Upper lobe of left lung (tissue), 6 donors: ENCODE results near the gene RRN3. TPM values are rescaled to one million over a fixed set of nuclear protein-coding genes. Genes with fewer than 3 reads are reported as not detected.
"Not testable (repeated sequence)": the region's sequence is repeated elsewhere in the genome, so short reads cannot be mapped to it uniquely, and the experiment has no call there.

ENCODE experiments used
- ATAC-seq, 2 donors: fragments of 200-7000 bp; cut with Tn5 transposase; one replicate each; pipeline ENCODE4 v1.9.1; 2022; ENCODE audit warnings: mild to moderate bottlenecking in 2 of 2, moderate library complexity in 2 of 2; ENCODE audit not compliant: low FRiP score in 2 of 2
- DNase-seq, 2 donors: peaks; one replicate each; pipeline ENCODE4 v3.0.0-alpha.2; 2019 to 2020
- H3K27ac ChIP-seq, 4 donors: fragments of 200-600 bp; sonication (generic); one replicate each; pipeline ENCODE4 v1.5.1; 2016 to 2019
- H3K27me3 ChIP-seq, 4 donors: fragments of 200-600 bp; sonication (generic); one replicate each; pipeline ENCODE4 v1.5.1; 2017 to 2019
- H3K36me3 ChIP-seq, 4 donors: fragments of 200-600 bp; sonication (generic); one replicate each; pipeline ENCODE4 v1.5.1; 2016 to 2019
- H3K4me1 ChIP-seq, 4 donors: fragments of 200-600 bp; sonication (generic); one replicate each; pipeline ENCODE4 v1.5.1; 2018 to 2019
- H3K4me3 ChIP-seq, 4 donors: fragments of 200-600 bp; sonication (generic); one replicate each; pipeline ENCODE4 v1.5.1; 2017 to 2019; ENCODE audit warnings: mild to moderate bottlenecking in 2 of 4, moderate library complexity in 1 of 4
- H3K9me3 ChIP-seq, 4 donors: fragments of 200-600 bp; sonication (generic); one replicate each; pipeline ENCODE4 v1.5.1; 2018 to 2019
- EP300 ChIP-seq, 4 donors: sonication (generic); formaldehyde crosslinking; IDR thresholded peaks; one replicate each; pipeline ENCODE4 v1.5.1; 2017; ENCODE audit warnings: antibody characterized with exemption in 4 of 4, control low read depth in 2 of 4
- POLR2A ChIP-seq, 4 donors: fragments of 450-650 bp; IDR thresholded peaks; one replicate each; pipeline ENCODE4 v1.5.1; 2016 to 2017; ENCODE audit warnings: antibody characterized with exemption in 4 of 4, mild to moderate bottlenecking in 2 of 4
- POLR2AphosphoS5 ChIP-seq, 2 donors: sonication (generic); formaldehyde crosslinking; IDR thresholded peaks; one replicate each; pipeline ENCODE4 v1.5.1; 2017; ENCODE audit warnings: antibody characterized with exemption in 2 of 2
- WGBS, 2 donors: methylation state at CpG; one replicate each; pipeline ENCODE4 v1.1.5; 2017 to 2018; 5-methylcytosine and 5-hydroxymethylcytosine counted together
- total RNA-seq, 6 donors: library from RNA; depleted of rRNA in 4 of 6; stranded (reverse); fragments of >200 nt in 4 of 6; gene quantifications; one replicate each; pipeline versions ENCODE4 v1.1.0 to v1.2.1, GENCODE V29; 2016 to 2021
- TF ChIP-seq, protein P1 (sequence below), 6 experiments: fragments of 450-650 bp in 4 of 6; fragments of 200-600 bp in 2 of 6; sonication (generic) in 2 of 6; IDR thresholded peaks; one replicate each; pipeline ENCODE4 v1.5.1; 2016 to 2019; ENCODE audit warnings: antibody characterized with exemption in 6 of 6
- donor health status: DM: no; HTN: no; CAD: no; lungs with moderate emphysema.
- donor health status: DM: no; HTN: yes; CAD: no; lungs with severe emphysema.

The RRN3 gene, protein sequence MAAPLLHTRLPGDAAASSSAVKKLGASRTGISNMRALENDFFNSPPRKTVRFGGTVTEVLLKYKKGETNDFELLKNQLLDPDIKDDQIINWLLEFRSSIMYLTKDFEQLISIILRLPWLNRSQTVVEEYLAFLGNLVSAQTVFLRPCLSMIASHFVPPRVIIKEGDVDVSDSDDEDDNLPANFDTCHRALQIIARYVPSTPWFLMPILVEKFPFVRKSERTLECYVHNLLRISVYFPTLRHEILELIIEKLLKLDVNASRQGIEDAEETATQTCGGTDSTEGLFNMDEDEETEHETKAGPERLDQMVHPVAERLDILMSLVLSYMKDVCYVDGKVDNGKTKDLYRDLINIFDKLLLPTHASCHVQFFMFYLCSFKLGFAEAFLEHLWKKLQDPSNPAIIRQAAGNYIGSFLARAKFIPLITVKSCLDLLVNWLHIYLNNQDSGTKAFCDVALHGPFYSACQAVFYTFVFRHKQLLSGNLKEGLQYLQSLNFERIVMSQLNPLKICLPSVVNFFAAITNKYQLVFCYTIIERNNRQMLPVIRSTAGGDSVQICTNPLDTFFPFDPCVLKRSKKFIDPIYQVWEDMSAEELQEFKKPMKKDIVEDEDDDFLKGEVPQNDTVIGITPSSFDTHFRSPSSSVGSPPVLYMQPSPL
- 10 to 100 TPM; 13.7 to 23.6 (median 22.3) TPM for total RNA-seq

DNA sequence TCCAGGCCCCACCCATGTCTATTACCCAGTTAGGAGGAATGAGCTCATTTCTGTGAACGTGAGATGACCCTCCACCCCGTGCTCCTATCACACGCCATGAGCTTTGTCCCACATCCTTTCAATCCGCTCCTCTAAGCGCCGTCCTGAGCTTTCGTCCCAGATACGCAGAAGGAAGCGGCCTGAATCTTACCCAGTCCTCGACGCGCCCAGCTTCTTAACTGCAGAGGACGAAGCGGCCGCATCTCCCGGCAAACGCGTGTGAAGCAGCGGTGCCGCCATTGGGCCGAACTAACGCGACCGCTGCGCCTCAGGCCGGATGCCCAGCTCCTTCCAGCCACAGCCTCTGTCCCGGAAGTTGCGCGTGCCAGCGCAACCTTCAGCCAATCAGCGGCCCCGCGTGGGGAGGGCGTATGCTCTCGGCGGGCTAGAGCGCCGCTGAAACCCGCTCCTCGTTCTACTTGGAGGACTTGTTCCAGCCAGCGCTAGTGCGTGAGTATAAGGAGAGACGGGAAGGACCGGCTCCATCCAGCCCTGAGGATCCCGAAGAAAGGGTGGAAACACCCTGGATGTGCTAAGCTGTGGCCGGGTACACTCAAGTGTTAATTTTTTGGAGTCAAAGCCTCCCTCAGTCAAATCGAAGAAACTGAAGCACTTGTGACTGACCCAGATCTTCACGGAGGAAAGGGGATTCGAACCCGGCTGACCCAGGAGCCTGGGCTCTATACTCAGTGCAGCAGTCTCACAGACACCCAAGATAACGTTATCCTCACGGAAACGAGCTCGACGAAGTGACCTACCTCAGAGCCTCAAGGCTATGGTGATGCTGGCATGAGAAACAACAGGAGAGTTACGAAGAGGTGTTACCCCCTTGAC is at the start of gene RRN3:
Gene RRN3 (minus strand): TSS at position 318 of the 873 bp plus-strand sequence. CDS start 39 bp downstream, at position 279.
- not testable (repeated sequence) for H3K9me3 ChIP-seq, H3K27me3 ChIP-seq
- Histone ChIP-seq H3K27ac (peak within 1 kb of the TSS; percentile 81 to 88 (median 88)), H3K4me3 (peak within 1 kb of the TSS; percentile 60 to 74 (median 66)), H3K4me1 (peaks cover 12 to 19% (median 13%) of the 10 kb centered on the region in 4 donors), H3K36me3 (peaks cover 0 to 24% (median 8%) of the 10 kb centered on the region in 4 donors)
- WGBS, 2 donors: 4 to 8% methylated on average over 20 to 56 of the region's 56 CpGs
- TF ChIP-seq POLR2A (IDR thresholded peaks at IDR 0.05) (peak in 3 of 4 donors; percentile 70 to 90 (median 87)), EP300 (IDR thresholded peaks at IDR 0.05) (peak in 1 of 4 donors; percentile 44), POLR2AphosphoS5 (IDR thresholded peaks at IDR 0.05) (peak; percentile 89 to 91)
- TF ChIP-seq, protein P1, sequence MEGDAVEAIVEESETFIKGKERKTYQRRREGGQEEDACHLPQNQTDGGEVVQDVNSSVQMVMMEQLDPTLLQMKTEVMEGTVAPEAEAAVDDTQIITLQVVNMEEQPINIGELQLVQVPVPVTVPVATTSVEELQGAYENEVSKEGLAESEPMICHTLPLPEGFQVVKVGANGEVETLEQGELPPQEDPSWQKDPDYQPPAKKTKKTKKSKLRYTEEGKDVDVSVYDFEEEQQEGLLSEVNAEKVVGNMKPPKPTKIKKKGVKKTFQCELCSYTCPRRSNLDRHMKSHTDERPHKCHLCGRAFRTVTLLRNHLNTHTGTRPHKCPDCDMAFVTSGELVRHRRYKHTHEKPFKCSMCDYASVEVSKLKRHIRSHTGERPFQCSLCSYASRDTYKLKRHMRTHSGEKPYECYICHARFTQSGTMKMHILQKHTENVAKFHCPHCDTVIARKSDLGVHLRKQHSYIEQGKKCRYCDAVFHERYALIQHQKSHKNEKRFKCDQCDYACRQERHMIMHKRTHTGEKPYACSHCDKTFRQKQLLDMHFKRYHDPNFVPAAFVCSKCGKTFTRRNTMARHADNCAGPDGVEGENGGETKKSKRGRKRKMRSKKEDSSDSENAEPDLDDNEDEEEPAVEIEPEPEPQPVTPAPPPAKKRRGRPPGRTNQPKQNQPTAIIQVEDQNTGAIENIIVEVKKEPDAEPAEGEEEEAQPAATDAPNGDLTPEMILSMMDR (IDR thresholded peaks at IDR 0.05): peak in 1 of 6 experiments; percentile 10
- ATAC-seq (peak; percentile 99 to 100), DNase-seq (peak; percentile 94 to 98)

DNA sequence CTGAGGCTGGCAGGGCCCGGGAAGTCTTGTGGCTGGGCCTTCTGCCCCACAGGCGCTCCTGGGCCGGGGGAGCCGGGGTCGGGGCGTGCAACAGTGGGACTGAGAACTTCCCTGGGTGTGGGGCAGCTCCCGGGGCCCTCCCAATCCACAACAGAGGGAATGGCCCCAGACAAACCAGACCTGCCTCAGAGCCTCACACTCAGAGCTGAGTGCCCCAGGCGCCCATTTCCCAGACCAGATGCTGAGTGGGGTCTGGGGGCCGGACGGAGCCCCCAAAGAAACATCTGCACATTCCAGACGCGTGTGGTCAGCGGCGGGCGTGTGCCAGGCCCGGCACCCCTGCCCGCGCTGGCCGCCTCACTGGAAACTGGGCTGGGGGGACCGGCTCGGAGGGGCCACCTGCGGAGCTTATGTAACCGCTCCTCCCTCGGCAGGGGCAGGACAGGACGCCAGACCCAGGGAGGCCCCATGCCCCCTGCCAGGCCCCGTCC is 49.6 kb upstream of the RRN3 start:
- 15% methylated on average over 15 of the region's 26 CpGs; no CpG with 5 or more reads in 1 of the 2 donors for WGBS, 2 donors
- H3K4me1 ChIP-seq: peaks cover 33 to 68% (median 42%) of the 10 kb centered on the region in 4 donors
- H3K36me3 ChIP-seq, H3K9me3 ChIP-seq, ATAC-seq, H3K27me3 ChIP-seq: not testable (repeated sequence)
- H3K4me3 ChIP-seq: peak overlapping the region in 3 of 4 donors; percentile 10 to 29 (median 28)
- H3K27ac ChIP-seq: peak overlapping the region; percentile 74 to 88 (median 82)
- peak in 1 of 2 donors; percentile 79 for DNase-seq

DNA sequence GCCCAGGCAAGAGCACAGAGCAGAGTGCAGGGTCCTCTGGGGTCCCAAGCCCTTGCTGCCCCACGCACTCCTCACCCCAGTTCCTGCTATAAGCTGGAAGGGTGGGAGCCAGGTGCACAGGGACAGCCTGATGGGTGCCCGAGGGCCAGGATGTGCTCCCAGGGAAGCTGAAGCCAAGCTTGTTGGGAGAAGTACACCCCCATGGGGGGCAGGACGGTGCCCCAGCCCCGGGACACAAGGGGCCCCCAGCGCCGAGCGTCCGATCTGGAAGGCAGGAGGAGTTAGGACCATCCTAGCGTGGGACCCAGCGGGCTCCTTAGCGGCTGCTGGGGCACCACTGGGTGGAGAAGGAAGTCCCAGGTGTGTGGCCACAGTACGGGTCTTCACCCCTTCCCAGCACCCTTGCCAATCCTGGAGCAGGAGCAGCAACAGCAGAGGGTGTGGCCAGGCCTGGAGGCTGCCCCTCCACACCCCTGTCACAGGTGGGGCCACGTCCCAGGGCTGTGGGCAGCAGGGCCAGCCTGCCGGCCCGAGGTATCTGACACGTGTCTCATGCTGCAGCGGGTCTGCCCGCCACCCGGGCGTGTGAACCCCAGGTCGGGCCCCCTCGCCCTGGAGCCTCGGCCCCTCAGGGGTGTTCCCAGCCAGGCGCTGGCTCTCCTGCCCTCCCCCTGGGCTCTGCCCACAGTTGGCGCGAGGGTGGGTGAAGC is 49.0 kb upstream of the RRN3 start:
- peaks cover 33 to 68% (median 42%) of the 10 kb centered on the region in 4 donors for H3K4me1 ChIP-seq
- not testable (repeated sequence) for H3K4me3 ChIP-seq, H3K36me3 ChIP-seq, ATAC-seq, H3K27me3 ChIP-seq, H3K9me3 ChIP-seq
- H3K27ac ChIP-seq: peak overlapping the region; percentile 74 to 88 (median 82)
- 100% methylated on average over 1 of the region's 26 CpGs; no CpG with 5 or more reads in 1 of the 2 donors for WGBS, 2 donors
- peak in 1 of 2 donors; percentile 72 for DNase-seq

DNA sequence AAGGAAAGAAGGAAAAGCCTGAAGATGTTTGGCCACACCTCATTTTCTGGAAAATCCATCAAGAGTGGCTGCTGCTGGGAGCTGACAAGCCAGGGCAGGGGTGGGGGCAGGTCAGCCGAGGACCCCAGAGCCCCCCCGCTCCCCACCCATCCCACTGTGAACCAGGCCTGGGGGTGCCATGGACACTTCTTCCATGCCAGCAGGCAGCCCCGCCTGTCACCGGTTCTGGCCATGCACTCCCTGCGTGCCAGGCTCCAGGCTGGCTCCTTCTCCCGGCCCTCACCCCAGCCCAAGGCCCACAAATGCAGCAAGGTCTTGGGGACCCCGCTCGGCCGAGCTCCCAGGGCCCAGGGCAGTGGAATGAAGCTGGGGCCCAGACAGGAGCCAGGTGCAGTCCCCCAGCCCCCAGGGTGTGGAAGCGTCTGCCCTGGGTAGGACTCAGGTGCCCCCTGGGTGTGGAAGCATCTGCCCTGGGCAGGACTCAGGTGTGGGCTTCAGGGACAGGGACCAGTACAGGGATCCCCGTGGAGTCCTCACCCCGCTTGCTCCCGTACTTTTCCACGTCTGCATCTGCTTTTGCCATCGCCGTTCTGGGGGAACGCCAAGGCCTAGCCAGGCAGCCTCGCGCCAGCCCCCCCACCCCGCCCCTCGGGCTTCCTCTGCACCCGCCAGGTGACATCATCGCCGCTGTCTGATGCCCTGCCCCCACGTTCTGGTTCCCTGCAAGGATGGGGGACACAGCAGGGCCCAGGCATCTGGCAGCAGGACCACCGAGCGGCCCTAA is 48.2 kb upstream of the RRN3 start:
- H3K27me3 ChIP-seq, H3K9me3 ChIP-seq, H3K4me3 ChIP-seq, H3K36me3 ChIP-seq: not testable (repeated sequence)
- ATAC-seq (peak; percentile 6 to 7), DNase-seq (peak in 1 of 2 donors; percentile 54)
- WGBS, 2 donors: 65% methylated on average over 15 of the region's 27 CpGs; no CpG with 5 or more reads in 1 of the 2 donors
- Histone ChIP-seq H3K4me1 (peaks cover 33 to 66% (median 41%) of the 10 kb centered on the region in 4 donors), H3K27ac (peak overlapping the region in 2 of 4 donors; percentile 61 to 88)

DNA sequence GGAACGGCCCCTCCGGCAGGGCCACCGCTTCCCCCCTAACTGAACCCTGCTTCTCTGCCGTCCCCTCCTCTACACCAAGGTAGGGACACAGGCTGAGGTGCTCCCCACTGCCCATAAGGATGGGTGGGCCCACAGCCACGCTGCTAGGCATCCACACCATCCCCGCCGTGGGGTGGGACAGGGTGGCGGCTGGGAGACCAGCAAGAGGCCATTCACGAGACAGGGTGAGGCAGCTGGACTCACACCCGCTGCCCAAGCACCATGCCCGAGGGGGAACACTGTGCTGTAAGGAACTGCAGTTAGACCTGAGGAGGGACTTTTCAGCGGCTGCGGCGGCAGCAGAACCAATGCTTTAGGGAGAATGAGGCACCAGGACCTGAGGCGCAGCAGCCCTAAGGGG is 47.5 kb upstream of the RRN3 start:
- no peaks in the 10 kb centered on the region for H3K27me3 ChIP-seq
- DNase-seq (peak in 1 of 2 donors; percentile 72), ATAC-seq (no peak)
- H3K9me3 ChIP-seq: no peaks in the 10 kb centered on the region
- WGBS, 2 donors: 86 to 88% methylated on average over 8 to 15 of the region's 15 CpGs
- H3K4me1 ChIP-seq: peaks cover 33 to 60% (median 39%) of the 10 kb centered on the region in 4 donors
- no peak overlapping the region for H3K4me3 ChIP-seq
- H3K27ac ChIP-seq: peak overlapping the region in 2 of 4 donors; percentile 61
- no peaks in the 10 kb centered on the region for H3K36me3 ChIP-seq
- no peak for TF ChIP-seq POLR2A (IDR thresholded peaks at IDR 0.05)
- TF ChIP-seq, protein P1 (IDR thresholded peaks at IDR 0.05): no peak
- TF ChIP-seq POLR2AphosphoS5 (IDR thresholded peaks at IDR 0.05): no peak
- TF ChIP-seq EP300 (IDR thresholded peaks at IDR 0.05): no peak

DNA sequence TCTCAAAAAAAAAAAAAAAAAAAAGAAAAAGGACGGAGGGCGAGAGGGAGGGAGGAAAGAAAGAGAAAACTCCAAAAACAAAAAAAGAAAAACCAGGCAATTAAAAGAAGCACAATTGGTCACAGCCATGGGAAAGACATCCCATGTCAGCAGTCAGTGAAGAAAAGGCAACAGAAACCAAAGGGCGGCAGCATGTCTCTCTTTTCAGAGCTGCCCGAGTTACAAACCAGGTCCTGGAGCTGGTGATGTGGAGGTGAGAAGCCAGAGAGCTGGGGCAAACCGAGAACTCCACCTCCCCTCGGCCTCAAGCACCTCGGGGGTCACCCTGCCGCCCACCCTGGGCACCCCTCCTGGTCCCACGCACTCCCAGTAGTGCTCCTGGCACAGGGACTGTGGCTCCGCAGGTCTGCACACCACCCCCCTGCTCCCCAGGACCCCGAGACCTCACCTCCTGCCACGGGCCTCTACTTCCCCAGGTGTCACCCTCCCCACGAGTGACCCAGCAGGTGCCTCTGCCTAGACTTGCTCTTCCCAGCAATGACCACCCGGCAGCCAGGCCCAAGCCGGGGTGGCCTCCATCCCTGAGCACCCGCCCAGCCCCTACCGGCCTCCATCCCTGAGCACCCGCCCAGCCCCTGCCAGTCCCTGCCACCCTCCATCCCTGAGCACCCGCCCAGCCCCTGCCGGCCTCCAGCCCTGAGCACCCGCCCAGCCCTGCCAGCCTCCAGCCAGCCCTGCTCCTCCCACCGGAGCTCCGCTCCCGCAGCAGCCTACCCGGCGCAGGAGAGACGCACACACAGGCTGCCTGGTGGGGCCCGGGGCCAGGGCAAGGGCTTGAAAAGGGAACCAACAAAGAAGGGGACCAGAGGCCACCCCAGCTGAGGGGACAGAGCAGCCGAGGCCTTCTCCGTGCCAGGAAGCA is 46.6 kb upstream of the RRN3 start:
- H3K27me3 ChIP-seq, H3K36me3 ChIP-seq, H3K9me3 ChIP-seq, H3K4me3 ChIP-seq: not testable (repeated sequence)
- Histone ChIP-seq H3K4me1 (peaks cover 26 to 54% (median 33%) of the 10 kb centered on the region in 4 donors), H3K27ac (peak overlapping the region in 1 of 4 donors; percentile 54)
- WGBS, 2 donors: 76 to 85% methylated on average over 7 to 23 of the region's 30 CpGs
- DNase-seq (peak in 1 of 2 donors; percentile 82), ATAC-seq (peak; percentile 11 to 24)

DNA sequence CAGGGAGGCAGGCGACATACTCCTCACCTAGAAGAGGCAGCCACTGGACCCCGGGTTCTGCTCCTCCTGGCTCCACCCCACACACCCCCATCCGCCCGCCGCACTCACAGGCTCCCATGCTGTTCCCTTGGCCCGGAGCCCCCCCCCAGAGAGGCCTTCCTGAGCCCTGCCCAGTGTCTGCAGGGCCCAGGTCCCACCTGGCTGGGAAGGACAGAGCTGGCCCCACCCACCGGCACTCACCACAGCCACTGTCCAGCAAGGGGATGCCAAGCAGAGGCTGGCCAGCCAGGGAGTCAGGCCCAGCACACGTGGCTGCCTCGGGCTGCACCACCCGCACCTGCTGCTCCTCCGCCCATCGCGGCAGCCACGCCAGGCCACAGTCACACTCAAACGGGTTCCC is 43.4 kb upstream of the RRN3 start:
- not testable (repeated sequence) for H3K27ac ChIP-seq, H3K9me3 ChIP-seq, H3K4me3 ChIP-seq, ATAC-seq, H3K27me3 ChIP-seq
- 97% methylated on average over 7 of the region's 15 CpGs; no CpG with 5 or more reads in 1 of the 2 donors for WGBS, 2 donors
- DNase-seq: peak in 1 of 2 donors; percentile 45
- peaks cover 0 to 16% (median 3%) of the 10 kb centered on the region in 4 donors for H3K36me3 ChIP-seq
- peaks cover 0 to 22% (median 9%) of the 10 kb centered on the region in 4 donors for H3K4me1 ChIP-seq
